Measurements from ENCODE around the gene FA2H.

The FA2H gene

DNA sequence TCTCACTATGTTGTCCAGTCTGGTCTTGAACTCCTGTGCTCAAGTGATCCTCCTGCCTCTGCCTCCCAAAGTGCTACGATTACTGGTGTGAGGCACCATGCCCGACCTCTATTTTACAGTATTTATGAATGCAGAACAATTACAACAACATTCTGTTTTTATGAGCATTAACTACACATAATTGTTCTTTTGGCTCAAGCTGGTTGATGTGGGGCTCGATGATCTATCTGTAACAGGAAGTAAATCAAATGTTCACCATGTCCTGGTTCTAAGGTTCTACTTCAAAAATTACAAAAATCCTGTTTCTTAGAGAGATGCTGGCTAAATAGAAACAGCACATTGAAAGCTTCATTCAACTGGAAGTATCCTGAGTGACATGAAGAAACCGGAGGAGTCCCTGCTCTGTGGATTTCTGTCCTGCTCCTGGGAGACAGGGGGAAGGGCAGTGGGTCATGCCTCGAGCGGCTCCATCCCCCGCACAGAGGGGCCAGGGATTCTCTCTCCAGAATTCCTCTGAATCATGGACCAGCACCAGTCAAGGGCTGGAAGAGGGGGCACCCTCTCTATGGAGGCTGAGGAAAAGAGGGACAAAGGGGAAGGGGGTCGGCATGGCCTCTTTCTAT is 31.5 kb downstream of the FA2H start:
- no peak for DNase-seq (ENCODE audit: low read depth)
- no peak overlapping the region for H3K4me3 ChIP-seq (ENCODE audit: control insufficient read depth, low read depth, low read length)
- TF ChIP-seq, protein P1, sequence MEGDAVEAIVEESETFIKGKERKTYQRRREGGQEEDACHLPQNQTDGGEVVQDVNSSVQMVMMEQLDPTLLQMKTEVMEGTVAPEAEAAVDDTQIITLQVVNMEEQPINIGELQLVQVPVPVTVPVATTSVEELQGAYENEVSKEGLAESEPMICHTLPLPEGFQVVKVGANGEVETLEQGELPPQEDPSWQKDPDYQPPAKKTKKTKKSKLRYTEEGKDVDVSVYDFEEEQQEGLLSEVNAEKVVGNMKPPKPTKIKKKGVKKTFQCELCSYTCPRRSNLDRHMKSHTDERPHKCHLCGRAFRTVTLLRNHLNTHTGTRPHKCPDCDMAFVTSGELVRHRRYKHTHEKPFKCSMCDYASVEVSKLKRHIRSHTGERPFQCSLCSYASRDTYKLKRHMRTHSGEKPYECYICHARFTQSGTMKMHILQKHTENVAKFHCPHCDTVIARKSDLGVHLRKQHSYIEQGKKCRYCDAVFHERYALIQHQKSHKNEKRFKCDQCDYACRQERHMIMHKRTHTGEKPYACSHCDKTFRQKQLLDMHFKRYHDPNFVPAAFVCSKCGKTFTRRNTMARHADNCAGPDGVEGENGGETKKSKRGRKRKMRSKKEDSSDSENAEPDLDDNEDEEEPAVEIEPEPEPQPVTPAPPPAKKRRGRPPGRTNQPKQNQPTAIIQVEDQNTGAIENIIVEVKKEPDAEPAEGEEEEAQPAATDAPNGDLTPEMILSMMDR (IDR thresholded peaks at IDR 0.05; ENCODE audit: control insufficient read depth, insufficient read depth, low read depth, low read length, missing control alignments), result no peak

DNA sequence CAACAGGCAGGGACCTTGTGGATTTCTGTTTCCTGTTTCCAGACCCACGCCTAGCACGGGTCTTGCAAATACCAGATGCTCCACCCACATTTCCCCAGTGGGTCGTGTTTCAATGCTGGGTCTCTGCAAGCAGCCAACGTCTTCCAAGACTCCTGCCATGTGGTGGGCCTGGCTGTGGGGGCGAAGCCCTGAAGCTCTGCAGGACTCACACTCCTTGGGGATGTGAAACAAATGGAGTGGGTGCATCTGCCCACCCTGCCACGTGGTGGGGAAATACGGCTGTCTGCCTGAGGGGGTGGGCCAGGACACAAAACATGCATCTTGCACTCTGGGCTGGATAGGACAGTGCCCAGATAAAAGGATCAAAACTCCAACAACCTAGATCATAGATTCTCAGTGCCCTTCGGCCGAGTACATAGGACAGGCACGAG is 32.6 kb downstream of the FA2H start:
- no peak for DNase-seq (ENCODE audit: low read depth)
- H3K4me3 ChIP-seq (ENCODE audit: control insufficient read depth, low read depth, low read length), result no peak overlapping the region
- TF ChIP-seq, protein P1 (IDR thresholded peaks at IDR 0.05; ENCODE audit: control insufficient read depth, insufficient read depth, low read depth, low read length, missing control alignments), result no peak

DNA sequence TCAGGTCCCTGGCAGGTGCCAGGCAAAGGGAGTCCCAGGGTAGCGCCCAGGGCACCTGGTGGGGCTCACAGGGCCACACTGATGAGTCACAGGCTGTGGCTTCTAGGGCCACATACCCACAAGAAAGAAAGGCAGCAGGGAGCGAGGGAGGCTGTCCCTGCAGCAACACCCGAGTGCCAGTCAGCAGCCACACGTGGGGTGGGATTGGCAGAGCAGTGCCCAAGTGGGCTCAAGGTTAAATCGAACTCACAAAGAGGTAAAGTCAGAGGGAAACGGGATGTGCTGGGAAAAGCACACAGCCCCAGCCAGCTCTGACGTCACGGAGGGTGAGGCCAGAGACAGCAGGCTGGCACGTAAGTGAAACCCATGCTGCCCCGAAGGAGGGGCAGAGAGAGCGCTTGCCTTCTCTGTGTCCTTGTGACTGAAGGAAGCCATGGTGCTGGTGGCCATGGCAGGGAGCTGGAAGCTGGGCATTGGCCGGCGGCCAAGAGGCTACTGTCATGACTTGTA is 33.8 kb downstream of the FA2H start:
- H3K4me3 ChIP-seq (ENCODE audit: control insufficient read depth, low read depth, low read length), result no peak overlapping the region
- DNase-seq (ENCODE audit: low read depth), result no peak

DNA sequence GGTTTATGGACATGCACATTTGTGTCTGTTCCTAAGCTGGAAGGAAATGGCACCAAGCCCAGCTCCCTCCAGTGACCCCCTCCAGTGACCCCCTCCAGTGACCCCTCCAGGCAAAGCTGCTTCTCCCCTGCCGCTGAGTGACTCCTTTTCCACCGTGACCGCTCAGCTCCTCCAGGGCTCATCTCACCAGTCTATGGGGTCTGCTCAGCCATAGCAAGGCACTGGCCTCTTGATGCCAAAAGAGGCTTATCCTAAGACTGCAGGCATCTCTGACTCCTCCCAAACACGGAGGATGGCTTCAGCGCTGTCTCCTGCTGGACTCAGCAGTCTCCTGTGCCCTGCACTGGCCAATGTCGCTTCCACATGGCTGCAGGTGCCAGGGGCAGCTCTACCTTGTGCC is 35.3 kb downstream of the FA2H start:
- no peak overlapping the region for H3K4me3 ChIP-seq (ENCODE audit: control insufficient read depth, low read depth, low read length)
- DNase-seq (ENCODE audit: low read depth), result no peak
- TF ChIP-seq, protein P1 (IDR thresholded peaks at IDR 0.05; ENCODE audit: control insufficient read depth, insufficient read depth, low read depth, low read length, missing control alignments), result no peak

More for the DNA sequence above, 33.8 kb downstream of the FA2H start:
- TF ChIP-seq, protein P1 (IDR thresholded peaks at IDR 0.05; ENCODE audit: control insufficient read depth, insufficient read depth, low read depth, low read length, missing control alignments), result no peak

DNA sequence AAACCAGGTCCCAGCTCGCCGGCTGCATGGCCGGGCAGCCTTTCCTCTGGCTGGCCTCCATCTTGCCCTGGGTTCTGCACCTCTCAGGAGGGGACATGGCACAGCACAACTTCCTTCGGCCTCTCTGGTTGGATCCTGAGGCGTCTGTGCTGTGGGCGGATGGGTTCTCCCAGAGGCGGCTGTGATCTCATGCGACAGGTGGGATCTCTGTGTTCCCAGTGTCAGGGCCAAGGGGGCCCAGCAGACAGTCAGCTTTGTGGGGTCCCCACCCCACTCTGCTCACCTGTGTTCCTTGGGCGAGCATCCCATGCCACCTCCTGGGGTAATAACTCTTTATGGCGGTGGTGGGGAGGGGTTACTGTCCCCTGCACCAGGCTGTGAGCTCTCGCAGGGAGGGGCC is 35.8 kb downstream of the FA2H start:
- H3K4me3 ChIP-seq (ENCODE audit: control insufficient read depth, low read depth, low read length), result no peak overlapping the region
- no peak for DNase-seq (ENCODE audit: low read depth)
- TF ChIP-seq, protein P1 (IDR thresholded peaks at IDR 0.05; ENCODE audit: control insufficient read depth, insufficient read depth, low read depth, low read length, missing control alignments), result no peak

DNA sequence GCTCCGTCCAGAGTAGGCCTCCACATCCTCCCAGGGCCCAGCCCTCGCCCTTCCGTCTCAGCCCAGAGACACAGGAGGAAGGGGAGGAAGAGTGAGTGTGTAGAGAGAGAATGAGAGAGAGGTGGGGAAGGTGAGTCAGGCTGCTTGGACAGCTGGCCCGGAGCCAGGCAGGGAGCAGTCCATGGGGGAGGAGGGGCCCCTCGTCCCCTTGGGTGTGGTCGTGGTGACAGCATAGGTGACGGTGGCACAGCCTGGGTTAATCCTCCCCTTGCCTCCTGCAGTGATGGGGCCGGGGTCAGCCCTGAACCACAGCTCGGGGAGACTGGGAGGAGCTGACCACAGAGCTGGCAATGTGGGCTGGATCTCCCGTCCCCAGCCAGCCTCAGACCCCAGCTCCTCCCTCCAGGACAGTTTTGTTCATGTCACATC is 36.5 kb downstream of the FA2H start:
- DNase-seq (ENCODE audit: low read depth), result no peak
- TF ChIP-seq, protein P1 (IDR thresholded peaks at IDR 0.05; ENCODE audit: control insufficient read depth, insufficient read depth, low read depth, low read length, missing control alignments), result no peak
- no peak overlapping the region for H3K4me3 ChIP-seq (ENCODE audit: control insufficient read depth, low read depth, low read length)

Measured in AG09309 (cell line).